ENCODE results near the gene KRTAP24-1.

KRTAP24-1 gene

DNA sequence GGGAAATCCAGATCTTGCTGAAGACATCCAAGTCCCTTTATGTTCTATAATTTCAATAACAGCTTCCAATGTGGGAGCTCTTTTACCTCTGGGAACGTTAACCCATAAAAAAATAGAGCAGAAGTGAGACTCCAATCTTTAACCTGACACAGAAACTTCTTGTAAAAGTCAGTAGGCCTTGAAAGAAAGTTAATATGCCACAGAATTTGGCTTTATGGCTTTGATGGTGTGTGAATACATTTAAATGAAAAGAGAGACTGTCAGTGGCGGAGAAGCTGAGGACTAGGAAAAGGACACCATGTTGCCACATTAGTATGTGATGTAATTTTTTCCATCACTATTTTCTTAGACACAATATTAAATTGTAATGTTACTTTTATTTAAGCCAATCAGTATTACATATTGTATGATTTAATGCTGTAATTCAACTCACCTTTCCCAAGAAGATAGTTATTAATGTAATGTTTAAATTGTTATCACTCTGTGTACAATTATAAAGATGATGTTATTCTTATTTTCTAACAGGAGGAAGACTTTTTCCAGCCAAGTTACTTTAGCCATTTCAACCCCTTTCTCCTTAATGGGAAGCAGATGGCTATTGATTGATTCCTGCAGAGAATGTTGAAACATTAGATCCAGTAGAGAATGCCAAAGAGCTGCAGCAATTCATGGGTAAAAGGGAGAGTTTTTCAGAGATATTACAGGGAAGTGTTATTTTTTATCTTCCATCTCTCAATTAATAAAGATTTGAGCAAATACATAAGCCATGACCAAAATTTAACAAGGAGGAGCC lies 49.3 kb downstream of the KRTAP24-1 start:
- no peak for DNase-seq

DNA sequence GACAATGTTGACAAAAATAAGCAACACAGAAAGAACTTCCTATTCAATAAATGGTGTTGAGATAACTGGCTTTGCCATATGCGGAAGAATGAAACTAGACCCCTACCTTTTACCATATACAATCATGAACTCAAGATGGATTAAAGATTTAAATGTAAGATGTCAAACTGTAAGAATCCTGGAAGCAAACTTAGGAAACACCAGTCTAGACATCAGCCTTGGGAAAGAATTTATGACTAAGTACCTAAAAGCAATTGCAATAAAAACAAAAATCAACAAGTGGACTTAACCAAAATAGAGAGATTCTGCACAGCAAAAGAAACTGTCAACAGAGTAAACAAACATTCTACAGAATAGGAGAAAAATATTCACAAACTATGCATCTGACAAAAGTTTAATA lies 50.7 kb downstream of the KRTAP24-1 start:
- no peak for DNase-seq

Measured in CD4-positive, alpha-beta T cell treated with Interleukin-17A for 1 hour (primary cell).